WTC11 (cell line): ENCODE measurements around the gene SMAD7.

Experiments used
- ATF3 ChIP-seq: sonication (generic); formaldehyde crosslinking; conservative IDR thresholded peaks from 2 replicates; pipeline ENCODE4 v1.8.1; 2022; ENCODE audit warnings: mild to moderate bottlenecking, missing genetic modification reagents
- CREM ChIP-seq: sonication (generic); formaldehyde crosslinking; IDR thresholded peaks from 2 replicates; pipeline ENCODE4 v1.8.1; 2022; ENCODE audit warnings: mild to moderate bottlenecking, missing genetic modification reagents, moderate library complexity
- CTCF ChIP-seq: fragments of 200-600 bp; IDR thresholded peaks from 2 replicates; pipeline ENCODE4 v1.8.0; 2022; ENCODE audit warnings: antibody characterized with exemption
- ERG ChIP-seq: fragments of 250-450 bp; sonication (Bioruptor Pico); IDR thresholded peaks from 2 replicates; pipeline ENCODE4 v1.8.0; 2021; ENCODE audit warnings: mild to moderate bottlenecking
- GABPB1 ChIP-seq: sonication (generic); formaldehyde crosslinking; IDR thresholded peaks from 2 replicates; pipeline ENCODE4 v1.8.1; 2023; ENCODE audit warnings: mild to moderate bottlenecking, missing genetic modification reagents
- MAX ChIP-seq: sonication (generic); formaldehyde crosslinking; IDR thresholded peaks from 2 replicates; pipeline ENCODE4 v1.8.0; 2022; ENCODE audit warnings: mild to moderate bottlenecking, missing genetic modification reagents
- MLX ChIP-seq: sonication (generic); formaldehyde crosslinking; IDR thresholded peaks from 2 replicates; pipeline ENCODE4 v1.8.1; 2023; ENCODE audit warnings: mild to moderate bottlenecking, missing genetic modification reagents, moderate library complexity
- NFYB ChIP-seq: sonication (generic); formaldehyde crosslinking; conservative IDR thresholded peaks from 2 replicates; pipeline ENCODE4 v1.8.0; 2022; ENCODE audit warnings: low read depth, missing genetic modification reagents
- NR3C1 ChIP-seq: sonication (generic); formaldehyde crosslinking; conservative IDR thresholded peaks from 2 replicates; pipeline ENCODE4 v1.8.1; 2023; ENCODE audit warnings: low read depth, mild to moderate bottlenecking, missing genetic modification reagents
- USF1 ChIP-seq: sonication (generic); formaldehyde crosslinking; IDR thresholded peaks from 2 replicates; pipeline ENCODE4 v1.8.0; 2022; ENCODE audit warnings: mild to moderate bottlenecking, missing genetic modification reagents
- ZNF232 ChIP-seq: sonication (generic); formaldehyde crosslinking; IDR thresholded peaks from 2 replicates; pipeline ENCODE4 v1.8.0; 2022; ENCODE audit warnings: mild to moderate bottlenecking, missing genetic modification reagents

- no peak for TF ChIP-seq ZNF232 (CRISPR knock-in tag)
- no peak for TF ChIP-seq CTCF
- no peak for TF ChIP-seq USF1 (CRISPR knock-in tag)
- no peak for TF ChIP-seq NR3C1 (CRISPR knock-in tag)
- no peak for TF ChIP-seq ERG (CRISPR knock-in tag)
- no peak for TF ChIP-seq MLX
- TF ChIP-seq NFYB (CRISPR knock-in tag): no peak
- no peak for TF ChIP-seq MAX (CRISPR knock-in tag)
- no peak for TF ChIP-seq GABPB1 (CRISPR knock-in tag)
- no peak for TF ChIP-seq ATF3 (CRISPR knock-in tag)
- TF ChIP-seq CREM (CRISPR knock-in tag): no peak
Measured at GRCh38 chr18:48920408-48921038, 30.2 kb downstream of the SMAD7 start.
